T-helper 17 cell (primary cell): ENCODE results near the gene SH3YL1. TPM values are rescaled to one million over a fixed set of nuclear protein-coding genes. Genes with fewer than 3 reads are reported as not detected.

ENCODE experiments used
- ATAC-seq: fragments of 150-1000 bp; cut with Tn5 transposase; 2 replicates; pipeline ENCODE4 v1.10.0; 2021; ENCODE audit warnings: mild to moderate bottlenecking, moderate library complexity
- DNase-seq, 3 donors: peaks; one replicate each; pipeline versions ENCODE4 v3.0.0 to v3.0.0-alpha.2; 2020 to 2021
- H3K9me3 ChIP-seq: one replicate; pipeline ENCODE4 v1.7.0; 2013; ENCODE audit warnings: low read length, mild to moderate bottlenecking; ENCODE audit not compliant: control insufficient read depth, poor library complexity, severe bottlenecking
- H3K27ac Mint-ChIP-seq: one replicate; pipeline ENCODE4 v1.8.0; 2022; ENCODE audit warnings: mild to moderate bottlenecking, moderate library complexity, mixed read lengths
- H3K27me3 Mint-ChIP-seq: one replicate; pipeline ENCODE4 v1.8.0; 2022; ENCODE audit warnings: mixed read lengths
- H3K36me3 Mint-ChIP-seq: one replicate; pipeline ENCODE4 v1.8.0; 2022; ENCODE audit warnings: low read depth, mixed read lengths
- H3K4me1 Mint-ChIP-seq: one replicate; pipeline ENCODE4 v1.8.0; 2022; ENCODE audit warnings: mild to moderate bottlenecking, mixed read lengths
- H3K4me3 Mint-ChIP-seq: one replicate; pipeline ENCODE4 v1.8.0; 2022; ENCODE audit warnings: mild to moderate bottlenecking, moderate library complexity, mixed read lengths
- total RNA-seq, 4 donors: library from RNA in 2 of 4; stranded (reverse) in 2 of 4; gene quantifications; one replicate each; pipeline ENCODE4 v1.2.3 and lab custom pipeline; 2022 to 2026

SH3YL1 gene
- total RNA-seq, 2 donors from 2014 or later: 35.4 to 53.3 TPM

- ATAC-seq: no peak
- no peaks in the 10 kb centered on the region for H3K36me3 Mint-ChIP-seq
Observed at GRCh38 chr2:259789-260331, 4.0 kb downstream of the SH3YL1 start.

DNA sequence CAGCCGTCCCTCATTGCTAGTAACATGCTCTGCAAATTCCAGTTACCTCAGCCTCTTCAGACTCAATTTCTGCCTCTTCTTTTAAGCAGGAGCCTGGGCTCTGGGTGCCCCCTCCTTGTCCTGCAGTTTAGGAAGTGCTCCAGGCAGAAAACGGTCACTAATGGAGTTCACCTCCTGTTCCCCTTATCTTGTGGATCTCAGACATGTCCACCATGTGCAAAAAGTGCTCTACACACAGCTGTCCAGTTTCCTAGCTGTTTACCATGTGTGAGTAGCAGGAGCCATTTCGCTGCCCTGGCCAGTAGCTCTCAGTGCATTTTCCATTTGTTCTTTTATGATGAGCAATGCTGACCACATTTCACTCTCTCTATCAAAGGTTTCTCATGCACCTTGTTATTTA is 4.9 kb downstream of the SH3YL1 start:
- Mint-ChIP-seq H3K27ac (no peak overlapping the region), H3K4me3 (no peak overlapping the region), H3K4me1 (peaks cover 5% of the 10 kb centered on the region), H3K36me3 (no peaks in the 10 kb centered on the region), H3K27me3 (no peaks in the 10 kb centered on the region)
- H3K9me3 ChIP-seq: peaks cover 3% of the 10 kb centered on the region
- ATAC-seq: no peak
- no peak for DNase-seq

More at GRCh38 chr2:259789-260331, 4.0 kb downstream of the SH3YL1 start:
- peaks cover 3% of the 10 kb centered on the region for H3K9me3 ChIP-seq
- Mint-ChIP-seq H3K27ac (no peak overlapping the region), H3K4me1 (peaks cover 7% of the 10 kb centered on the region), H3K4me3 (no peak overlapping the region), H3K27me3 (no peaks in the 10 kb centered on the region)
- DNase-seq: no peak

- no peak for ATAC-seq
- H3K27me3 Mint-ChIP-seq: no peaks in the 10 kb centered on the region
- no peak overlapping the region for H3K4me3 Mint-ChIP-seq
- peaks cover 2% of the 10 kb centered on the region for H3K4me1 Mint-ChIP-seq
- H3K27ac Mint-ChIP-seq: no peak overlapping the region
- H3K9me3 ChIP-seq: peaks cover 3% of the 10 kb centered on the region
- no peaks in the 10 kb centered on the region for H3K36me3 Mint-ChIP-seq
- no peak for DNase-seq
Observed at GRCh38 chr2:257842-258241, 6.0 kb downstream of the SH3YL1 start.

DNA sequence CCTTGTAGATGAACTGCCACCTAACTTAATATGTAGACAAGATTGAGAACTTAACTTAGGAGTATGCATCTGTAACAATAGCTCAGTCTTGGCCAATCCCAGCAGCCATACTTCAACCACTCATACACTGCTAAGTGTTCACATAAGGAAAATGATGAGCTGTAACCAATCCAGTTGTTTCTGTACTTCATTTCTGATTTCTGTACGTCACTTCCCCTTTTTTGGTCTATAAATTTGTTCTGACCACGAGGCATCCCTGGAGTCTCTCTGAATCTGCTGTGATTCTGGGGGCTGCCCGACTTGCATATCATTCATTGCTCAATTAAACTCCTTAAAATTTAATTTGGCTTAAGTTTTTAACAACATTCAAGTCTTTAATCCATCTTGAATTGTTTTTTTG is 6.4 kb downstream of the SH3YL1 start:
- H3K4me3 Mint-ChIP-seq: no peak overlapping the region
- no peak for DNase-seq
- H3K9me3 ChIP-seq: peaks cover 3% of the 10 kb centered on the region
- no peaks in the 10 kb centered on the region for H3K27me3 Mint-ChIP-seq
- no peaks in the 10 kb centered on the region for H3K36me3 Mint-ChIP-seq
- peaks cover 2% of the 10 kb centered on the region for H3K4me1 Mint-ChIP-seq
- H3K27ac Mint-ChIP-seq: no peak overlapping the region
- no peak for ATAC-seq

- peaks cover 2% of the 10 kb centered on the region for H3K4me1 Mint-ChIP-seq
- no peaks in the 10 kb centered on the region for H3K36me3 Mint-ChIP-seq
- H3K27me3 Mint-ChIP-seq: no peaks in the 10 kb centered on the region
- no peak overlapping the region for H3K4me3 Mint-ChIP-seq
- peaks cover 3% of the 10 kb centered on the region for H3K9me3 ChIP-seq
- DNase-seq: no peak
- H3K27ac Mint-ChIP-seq: no peak overlapping the region
- ATAC-seq: no peak
Observed at GRCh38 chr2:256094-256493, 7.7 kb downstream of the SH3YL1 start.

GRCh38 chr2:255195-255594 is 8.6 kb downstream of the SH3YL1 start:
- DNase-seq: no peak
- no peak for ATAC-seq
- Mint-ChIP-seq H3K4me3 (no peak overlapping the region), H3K27ac (no peak overlapping the region), H3K4me1 (peaks cover 2% of the 10 kb centered on the region), H3K36me3 (no peaks in the 10 kb centered on the region), H3K27me3 (no peaks in the 10 kb centered on the region)
- peaks cover 3% of the 10 kb centered on the region for H3K9me3 ChIP-seq

- DNase-seq: no peak
- no peak overlapping the region for H3K4me3 Mint-ChIP-seq
- no peak overlapping the region for H3K27ac Mint-ChIP-seq
- peaks cover 4% of the 10 kb centered on the region for H3K4me1 Mint-ChIP-seq
- no peaks in the 10 kb centered on the region for H3K27me3 Mint-ChIP-seq
- no peak for ATAC-seq
- peaks cover under 1% of the 10 kb centered on the region for H3K36me3 Mint-ChIP-seq
- peaks cover 3% of the 10 kb centered on the region for H3K9me3 ChIP-seq
Observed at GRCh38 chr2:254241-254640, 9.6 kb downstream of the SH3YL1 start.

DNA sequence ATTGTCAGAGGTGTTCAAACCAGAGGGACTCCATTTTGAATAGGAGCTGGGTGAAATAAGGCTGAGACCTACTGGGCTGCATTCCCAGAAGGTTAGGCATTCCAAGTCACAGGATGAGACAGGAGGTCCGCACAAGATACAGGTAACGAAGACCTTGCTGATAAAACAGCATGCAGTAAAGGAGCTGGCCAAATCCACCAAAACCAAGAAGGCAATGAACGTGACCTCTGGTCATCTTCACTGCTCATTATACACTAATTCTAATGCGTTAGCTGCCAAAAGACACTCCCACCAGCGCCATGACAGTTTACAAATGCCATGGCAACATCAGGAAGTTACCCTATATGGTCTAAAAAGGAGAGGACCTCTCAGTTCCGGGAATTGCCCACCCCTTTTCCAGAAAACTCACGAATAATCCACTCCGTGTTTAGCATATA is 10.6 kb downstream of the SH3YL1 start:
- DNase-seq (no peak), ATAC-seq (no peak)
- Mint-ChIP-seq H3K27me3 (no peaks in the 10 kb centered on the region), H3K36me3 (peaks cover 4% of the 10 kb centered on the region), H3K4me3 (no peak overlapping the region), H3K27ac (no peak overlapping the region), H3K4me1 (peaks cover 4% of the 10 kb centered on the region)
- peaks cover 3% of the 10 kb centered on the region for H3K9me3 ChIP-seq

- Mint-ChIP-seq H3K27me3 (no peaks in the 10 kb centered on the region), H3K4me1 (peaks cover 4% of the 10 kb centered on the region), H3K27ac (no peak overlapping the region), H3K36me3 (peaks cover 4% of the 10 kb centered on the region), H3K4me3 (no peak overlapping the region)
- no peaks in the 10 kb centered on the region for H3K9me3 ChIP-seq
- DNase-seq (no peak), ATAC-seq (no peak)
Observed at GRCh38 chr2:252001-252602, 11.7 kb downstream of the SH3YL1 start.

- H3K27me3 Mint-ChIP-seq: no peaks in the 10 kb centered on the region
- H3K4me1 Mint-ChIP-seq: peaks cover 7% of the 10 kb centered on the region
- peaks cover 6% of the 10 kb centered on the region for H3K36me3 Mint-ChIP-seq
Observed at GRCh38 chr2:249538-250042, 14.2 kb downstream of the SH3YL1 start.

DNA sequence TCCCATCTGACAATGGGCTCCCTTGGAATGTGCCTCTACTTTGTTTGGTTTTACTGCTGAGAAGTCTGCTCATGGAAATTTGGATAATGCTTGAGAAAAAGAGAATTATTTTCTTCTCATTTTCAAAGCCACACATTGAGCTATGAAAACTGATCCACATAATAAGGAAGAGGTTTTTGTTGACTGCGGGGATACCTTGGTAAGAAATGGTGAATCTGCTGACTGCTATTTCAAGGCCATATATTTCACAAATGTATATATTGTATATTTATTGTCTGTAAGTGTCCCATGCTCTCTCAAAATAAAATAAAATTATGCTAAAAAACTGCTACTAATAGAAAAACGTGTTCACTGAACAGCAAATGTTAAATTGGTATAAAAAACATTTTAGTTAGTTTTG is 15.1 kb downstream of the SH3YL1 start:
- DNase-seq (no peak), ATAC-seq (no peak)
- Mint-ChIP-seq H3K36me3 (peaks cover 6% of the 10 kb centered on the region), H3K27me3 (no peaks in the 10 kb centered on the region), H3K27ac (no peak overlapping the region), H3K4me3 (no peak overlapping the region), H3K4me1 (peaks cover 7% of the 10 kb centered on the region)
- no peaks in the 10 kb centered on the region for H3K9me3 ChIP-seq

More at GRCh38 chr2:249538-250042, 14.2 kb downstream of the SH3YL1 start:
- DNase-seq (no peak), ATAC-seq (no peak)
- no peak overlapping the region for H3K4me3 Mint-ChIP-seq
- H3K27ac Mint-ChIP-seq: no peak overlapping the region
- no peaks in the 10 kb centered on the region for H3K9me3 ChIP-seq

DNA sequence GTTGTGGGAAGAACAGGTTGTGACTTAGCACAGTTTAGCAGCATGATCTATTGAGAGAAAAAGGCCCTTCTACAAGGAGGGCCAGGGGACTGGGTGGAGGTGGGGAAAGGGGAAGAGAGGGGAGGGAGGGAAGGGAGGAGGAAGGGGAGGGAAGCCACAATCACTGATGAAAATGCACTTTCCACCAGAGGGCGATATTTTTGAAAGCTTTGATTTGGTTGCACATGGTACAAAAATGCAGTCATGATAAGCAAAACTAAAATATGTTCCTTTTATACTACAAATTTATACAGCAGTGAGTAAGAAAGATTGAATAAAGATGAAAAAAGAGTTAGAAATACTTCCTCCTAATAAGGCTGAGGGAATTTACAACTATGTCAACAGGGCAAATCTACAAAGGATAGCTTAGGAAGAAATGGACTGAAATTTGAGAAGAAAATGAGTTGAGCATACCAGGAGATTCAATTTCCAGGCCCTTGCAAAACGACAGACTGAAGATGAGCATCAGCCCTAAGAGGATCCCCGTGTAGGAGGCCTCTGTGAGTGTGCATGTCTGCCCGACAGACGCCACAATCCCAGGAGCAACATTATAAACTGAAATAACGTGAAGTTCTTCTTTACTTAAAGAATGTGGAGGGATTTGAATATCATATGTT is 17.2 kb downstream of the SH3YL1 start:
- Mint-ChIP-seq H3K4me3 (no peak overlapping the region), H3K4me1 (peaks cover 7% of the 10 kb centered on the region), H3K27ac (no peak overlapping the region), H3K36me3 (peaks cover 6% of the 10 kb centered on the region), H3K27me3 (no peaks in the 10 kb centered on the region)
- no peaks in the 10 kb centered on the region for H3K9me3 ChIP-seq
- DNase-seq (peak in 1 of 3 donors; percentile 11), ATAC-seq (peak; percentile 50)

GRCh38 chr2:244547-244946 is 19.3 kb downstream of the SH3YL1 start:
- DNase-seq (no peak), ATAC-seq (no peak)
- Mint-ChIP-seq H3K4me3 (no peak overlapping the region), H3K27ac (no peak overlapping the region), H3K36me3 (peaks cover 16% of the 10 kb centered on the region), H3K27me3 (no peaks in the 10 kb centered on the region), H3K4me1 (peaks cover 6% of the 10 kb centered on the region)
- H3K9me3 ChIP-seq: no peaks in the 10 kb centered on the region
